SK-N-MC (cell line): ENCODE data around the gene KCNJ6.

Experiments
- EZH2 ChIP-seq: fragments of 200-600 bp; sonication (generic); IDR thresholded peaks from one replicate; pipeline ENCODE4 v1.6.1; 2017; ENCODE audit warnings: antibody characterized with exemption
- FOXP2 ChIP-seq: optimal IDR thresholded peaks from 2 replicates; pipeline ENCODE3; 2011; ENCODE audit warnings: mild to moderate bottlenecking, moderate library complexity; ENCODE audit not compliant: insufficient read depth; ENCODE audit errors: extremely low read length, control extremely low read depth
- POLR2AphosphoS5 ChIP-seq: IDR thresholded peaks from 2 replicates; pipeline ENCODE4 v1.6.1; 2012; ENCODE audit warnings: mild to moderate bottlenecking, low read depth, low read length, borderline replicate concordance

DNA sequence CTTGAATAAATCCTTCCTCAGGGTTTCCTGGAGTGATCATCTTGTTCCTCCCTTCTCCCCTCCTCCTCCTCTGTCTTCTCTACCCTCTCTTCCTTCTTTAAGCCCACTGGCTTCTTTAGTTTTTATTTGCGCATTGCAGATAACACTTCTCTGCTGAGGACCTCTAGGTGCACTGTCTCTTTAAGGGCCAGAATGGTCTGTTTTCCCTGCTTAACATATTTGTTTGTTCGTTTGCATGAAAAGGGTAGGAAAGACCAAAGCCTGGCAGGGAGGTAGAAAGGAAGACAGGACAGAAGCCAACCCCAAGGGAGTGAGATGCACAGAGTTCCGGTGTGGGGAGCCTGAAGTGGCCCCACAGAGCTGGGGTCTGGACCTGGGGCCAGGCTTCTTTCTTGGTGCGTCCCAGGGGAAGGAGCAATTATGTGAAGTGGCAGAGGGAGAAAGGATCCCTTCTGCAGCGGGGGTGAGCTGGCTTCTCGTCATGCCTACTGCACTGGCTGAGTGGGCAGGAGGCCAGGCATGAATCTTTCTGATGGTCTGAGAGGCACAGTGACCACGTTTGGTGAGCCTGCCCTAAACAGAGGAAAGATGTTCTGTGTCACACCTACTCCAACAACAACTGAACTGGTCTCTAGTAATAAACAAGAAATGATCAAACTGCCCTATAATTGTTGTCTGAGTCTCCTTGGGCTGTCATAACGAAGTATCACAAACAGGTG is 232.7 kb downstream of the KCNJ6 start:
- TF ChIP-seq POLR2AphosphoS5 (no peak), EZH2 (no peak), FOXP2 (no peak)
